Measurements from ENCODE around the gene NINL.
"Not testable (repeated sequence)": the region's sequence is repeated elsewhere in the genome, so short reads cannot be mapped to it uniquely, and the experiment has no call there.

The NINL gene

DNA sequence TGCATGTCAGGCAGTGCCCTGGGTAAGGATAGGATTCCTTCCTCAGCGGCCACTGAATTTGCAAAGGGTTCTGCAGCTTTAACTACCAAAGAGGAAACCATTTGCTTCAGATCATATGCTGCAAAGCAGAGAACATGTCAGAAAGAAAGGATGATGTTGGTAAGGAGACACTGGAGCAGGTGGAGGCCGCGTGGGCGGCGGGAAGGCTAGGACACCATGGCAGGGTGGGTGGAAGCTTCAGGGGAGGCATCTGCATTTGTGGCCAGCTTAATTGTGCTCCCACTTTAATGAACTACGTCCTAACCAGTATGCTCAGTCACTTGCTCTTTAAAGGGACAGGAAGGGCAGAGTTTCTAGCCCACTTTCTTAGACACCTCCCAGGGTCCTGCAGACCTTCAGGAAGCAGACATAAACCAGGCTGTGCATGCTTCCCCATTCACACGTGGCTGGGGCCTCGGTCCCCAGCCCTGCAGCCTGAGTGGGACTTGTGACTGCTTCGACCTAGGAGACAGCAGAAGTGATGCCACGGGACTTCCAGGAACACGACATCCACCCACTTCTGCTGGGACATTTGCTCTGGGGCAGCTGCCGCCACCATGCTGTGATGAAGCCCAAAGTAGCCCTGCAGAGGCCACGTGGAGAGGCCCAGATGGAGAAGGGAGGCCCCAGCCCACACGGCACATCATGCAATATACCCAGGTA lies 101.7 kb downstream of the NINL start:
- DNase-seq (ENCODE audit: low spot score), result no peak

GRCh38 chr20:25481918-25482253 lies 103.4 kb downstream of the NINL start:
- DNase-seq (ENCODE audit: low spot score), result no peak

GRCh38 chr20:25481235-25481917 lies 104.0 kb downstream of the NINL start:
- no peak for DNase-seq (ENCODE audit: low spot score)

DNA sequence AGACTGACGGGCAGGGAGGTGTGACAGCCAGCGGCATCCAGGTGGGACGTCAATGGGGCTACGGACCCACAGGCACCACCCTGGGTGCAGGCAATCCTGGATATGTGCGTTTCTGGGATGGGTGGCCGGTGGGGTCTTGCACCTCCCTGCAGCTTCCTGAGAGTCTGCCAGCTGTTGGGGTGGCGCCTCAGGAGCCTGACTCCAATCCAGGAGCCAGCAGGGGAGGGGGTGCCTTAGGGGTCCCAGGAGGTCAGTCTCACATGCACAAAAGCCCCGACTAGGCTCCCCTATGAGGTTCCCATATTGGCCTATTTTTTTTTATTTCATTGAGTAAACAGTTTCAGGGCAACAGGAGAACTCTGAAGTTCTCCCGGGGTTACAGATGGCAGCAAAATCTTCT lies 104.5 kb downstream of the NINL start:
- DNase-seq (ENCODE audit: low spot score), result no peak

- DNase-seq (ENCODE audit: low spot score), result no peak
Observed at GRCh38 chr20:25480156-25480555, 105.2 kb downstream of the NINL start.

- DNase-seq (ENCODE audit: low spot score), result no peak
Observed at GRCh38 chr20:25479638-25480037, 105.7 kb downstream of the NINL start.

DNA sequence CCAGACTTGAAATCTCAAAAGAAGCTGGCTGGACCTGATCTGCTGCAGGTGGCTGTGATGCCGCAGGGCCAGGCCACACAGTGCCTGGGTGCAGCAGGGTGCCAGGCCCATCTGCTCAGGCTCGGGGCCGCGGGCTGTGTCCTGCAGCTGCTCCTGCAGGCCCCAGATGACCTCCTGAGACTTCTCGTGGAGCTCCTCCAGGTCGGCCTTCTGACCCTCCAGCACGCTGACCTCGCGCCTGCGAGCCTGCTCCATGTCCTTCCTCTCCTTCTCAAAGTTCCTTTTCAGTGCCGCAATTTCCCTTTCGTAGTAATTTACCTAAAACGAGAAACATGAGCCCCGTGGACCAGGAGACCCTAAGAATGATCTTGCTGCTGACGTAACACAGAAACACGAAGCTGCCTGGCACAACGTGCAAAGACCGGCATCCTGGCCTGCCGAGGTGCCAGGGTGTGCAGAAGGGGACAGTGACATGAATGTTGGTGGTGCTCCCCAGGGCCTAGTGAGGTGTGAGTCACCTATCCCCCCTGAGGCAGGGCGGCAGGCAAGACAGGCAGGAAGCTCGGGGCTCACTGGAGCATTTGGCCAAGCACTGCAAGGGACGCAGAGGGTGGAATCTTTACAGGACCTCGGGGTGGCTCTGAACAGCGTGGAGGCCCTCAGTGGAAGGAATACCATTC lies 106.3 kb downstream of the NINL start:
- no peak for DNase-seq (ENCODE audit: low spot score)

- no peak for DNase-seq (ENCODE audit: low spot score)
Observed at GRCh38 chr20:25477014-25477882, 108.1 kb downstream of the NINL start.

GRCh38 chr20:25476106-25477013 lies 109.0 kb downstream of the NINL start:
- DNase-seq (ENCODE audit: low spot score), result no peak

GRCh38 chr20:25473297-25473696 lies 112.0 kb downstream of the NINL start:
- DNase-seq (ENCODE audit: low spot score), result not testable (repeated sequence)

DNA sequence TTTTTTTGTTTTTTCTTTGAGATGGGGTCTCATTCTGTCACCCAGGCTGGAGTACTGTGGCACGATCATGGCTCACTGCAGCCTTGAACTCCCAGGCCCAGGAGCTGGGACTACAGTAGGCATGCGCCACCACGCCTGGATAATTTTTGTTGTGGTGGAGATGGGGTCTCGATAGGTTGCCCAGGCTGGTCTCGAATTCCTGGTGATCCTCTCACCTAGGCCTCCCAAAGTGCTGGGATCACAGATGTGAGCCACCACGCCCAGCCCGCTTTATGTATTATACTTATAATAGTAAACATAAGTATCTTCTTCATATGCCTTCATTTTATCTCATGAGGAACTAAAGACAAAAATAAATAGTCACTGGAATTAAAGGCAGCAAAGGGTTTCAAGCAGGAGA lies 114.3 kb downstream of the NINL start:
- DNase-seq (ENCODE audit: low spot score), result no peak

GRCh38 chr20:25470045-25470444 lies 115.3 kb downstream of the NINL start:
- peak; percentile 82 for DNase-seq (ENCODE audit: low spot score)

DNA sequence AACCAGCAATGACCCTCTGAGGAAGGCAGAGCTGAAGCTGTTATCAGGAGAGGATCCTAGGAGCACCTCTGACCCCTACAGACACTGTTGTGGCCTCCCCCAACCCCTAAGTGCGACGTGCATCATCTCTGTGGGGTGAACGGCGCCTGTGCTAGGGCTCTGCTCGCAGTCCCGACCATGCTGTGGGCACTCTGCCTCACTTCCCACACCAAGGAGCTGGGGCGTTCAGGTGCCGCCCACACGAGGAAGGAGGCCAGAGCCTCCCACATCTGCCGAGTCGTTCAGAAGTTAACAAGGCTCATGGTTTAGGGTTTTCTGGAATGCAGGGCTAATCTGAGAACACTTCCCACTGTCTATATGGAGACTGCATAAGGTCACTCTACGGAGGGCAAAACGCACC lies 115.8 kb downstream of the NINL start:
- no peak for DNase-seq (ENCODE audit: low spot score)

DNA sequence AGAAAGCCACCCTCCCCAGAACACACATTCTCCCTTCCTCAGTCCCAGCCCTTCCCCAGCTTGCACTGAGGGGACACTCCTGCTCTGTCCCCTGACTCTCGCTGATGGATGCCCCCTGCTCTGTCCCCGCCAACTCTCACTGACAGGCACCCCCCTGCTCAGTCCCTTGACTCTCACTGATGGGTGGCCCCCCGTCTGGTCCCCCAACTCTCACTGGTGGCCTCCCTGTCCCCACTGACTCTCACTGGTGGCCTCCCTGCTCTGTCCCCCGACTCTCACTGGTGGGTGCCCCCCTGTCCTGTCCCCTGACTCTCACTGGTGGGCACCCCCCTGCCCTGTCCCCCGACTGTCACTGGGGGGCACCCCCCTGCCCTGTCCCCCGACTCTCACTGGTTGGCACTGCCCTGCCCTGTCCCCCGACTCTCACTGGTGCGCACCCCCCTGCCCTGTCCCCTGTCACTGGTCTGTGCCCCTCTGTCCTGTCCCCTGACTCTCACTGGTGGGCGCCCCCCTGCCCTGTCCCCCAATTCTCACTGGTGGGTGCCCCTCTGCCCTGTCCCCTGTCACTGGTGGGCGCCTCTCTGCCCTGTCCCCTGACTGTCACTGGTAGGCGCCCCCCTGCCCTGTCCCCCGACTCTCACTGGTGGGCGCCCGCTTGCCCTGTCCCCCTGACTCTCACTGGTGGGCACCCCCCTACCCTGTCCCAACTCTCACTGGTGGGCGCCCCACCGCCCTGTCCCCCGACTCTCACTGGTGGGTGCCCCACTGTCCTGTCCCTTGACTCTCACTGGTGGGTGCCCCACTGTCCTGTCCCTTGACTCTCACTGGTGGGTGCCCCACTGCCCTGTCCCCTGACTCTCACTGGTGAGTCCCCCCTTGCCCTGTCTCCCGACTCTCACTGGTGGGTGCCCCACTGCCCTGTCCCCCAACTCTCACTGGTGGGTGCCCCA lies 116.9 kb downstream of the NINL start:
- no peak for DNase-seq (ENCODE audit: low spot score)

GRCh38 chr20:25467441-25467840 lies 117.9 kb downstream of the NINL start:
- no peak for DNase-seq (ENCODE audit: low spot score)

DNA sequence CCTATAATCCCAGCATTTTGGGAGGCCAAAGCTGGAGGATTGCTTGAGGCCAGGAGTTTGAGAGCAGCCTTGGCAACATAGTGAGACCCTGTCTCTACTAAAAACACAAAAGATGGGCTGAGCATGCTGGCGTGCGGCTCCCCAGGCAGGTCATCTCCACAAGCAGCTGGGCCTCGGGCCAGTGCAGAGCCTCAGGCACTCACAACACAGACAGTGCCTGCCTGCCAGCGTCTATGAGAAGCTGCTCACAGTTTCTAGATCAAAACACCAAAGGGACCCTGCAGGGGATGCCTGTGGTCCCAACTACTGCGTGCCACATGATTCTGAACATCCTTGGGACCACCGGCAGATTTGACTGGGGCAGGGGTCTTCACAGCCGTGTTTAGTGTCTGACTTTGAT lies 118.5 kb downstream of the NINL start:
- DNase-seq (ENCODE audit: low spot score), result no peak

- no peak for DNase-seq (ENCODE audit: low spot score)
Observed at GRCh38 chr20:25465243-25466135, 119.8 kb downstream of the NINL start.

DNA sequence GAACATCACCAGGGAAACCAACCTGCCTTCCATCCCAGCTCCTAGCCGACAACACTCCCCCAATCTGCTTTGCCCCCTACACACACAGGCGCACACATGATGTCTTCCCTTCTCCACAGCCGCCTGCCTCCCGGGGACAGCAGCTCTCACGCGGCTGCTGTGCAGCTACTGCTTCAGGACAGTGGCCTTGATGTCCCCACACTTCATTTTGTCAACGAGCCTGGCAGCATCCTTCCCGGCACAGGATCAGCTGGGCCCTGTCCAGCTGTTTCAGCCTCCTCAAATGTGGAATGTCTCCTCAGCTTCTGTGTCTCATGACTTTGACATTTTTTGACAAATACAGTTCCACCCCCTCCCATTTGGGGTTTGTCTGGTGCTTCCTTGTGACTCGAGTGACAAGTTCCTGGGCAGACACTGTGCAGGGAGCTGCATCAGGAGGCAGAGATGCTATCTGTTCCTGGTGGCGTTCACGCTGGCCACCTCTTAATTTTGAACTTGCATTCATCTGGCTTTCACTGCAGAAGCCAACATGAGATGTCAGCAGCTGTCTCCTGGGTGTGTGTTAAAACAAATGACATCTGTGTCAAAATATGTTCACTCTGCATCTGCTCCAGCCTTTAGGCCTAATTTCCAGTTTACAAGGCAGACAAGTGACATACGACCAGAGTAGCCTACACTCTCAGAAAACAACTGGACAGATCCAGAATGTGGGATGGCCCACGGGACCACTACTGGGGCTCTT lies 120.7 kb downstream of the NINL start:
- no peak for DNase-seq (ENCODE audit: low spot score)
